ENCODE results near the gene ZNF783.

DNA sequence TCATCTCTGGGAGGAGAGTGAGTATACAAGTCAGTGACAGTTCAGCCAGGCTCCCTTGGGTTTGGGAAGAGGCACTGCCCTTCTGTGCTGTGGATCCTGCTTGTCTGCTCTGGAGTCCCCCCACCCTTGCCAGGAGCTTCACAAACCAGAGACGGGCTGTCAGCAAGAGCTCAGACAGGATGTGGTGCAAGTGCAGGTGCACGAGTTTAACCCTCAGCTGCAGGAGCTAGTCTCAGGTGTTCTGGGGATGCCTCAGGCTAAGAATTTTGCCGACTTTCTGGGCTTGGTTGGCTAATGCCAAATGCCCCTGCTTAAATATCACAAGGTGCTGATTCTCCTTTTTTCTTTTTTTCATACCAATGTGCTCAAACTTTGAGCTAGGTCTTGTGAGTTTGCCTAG is 22.3 kb downstream of the ZNF783 start:
- no peak for TF ChIP-seq CBFB (CRISPR knock-in tag; IDR thresholded peaks at IDR 0.05; ENCODE audit: low read depth)
- TF ChIP-seq, protein P1, sequence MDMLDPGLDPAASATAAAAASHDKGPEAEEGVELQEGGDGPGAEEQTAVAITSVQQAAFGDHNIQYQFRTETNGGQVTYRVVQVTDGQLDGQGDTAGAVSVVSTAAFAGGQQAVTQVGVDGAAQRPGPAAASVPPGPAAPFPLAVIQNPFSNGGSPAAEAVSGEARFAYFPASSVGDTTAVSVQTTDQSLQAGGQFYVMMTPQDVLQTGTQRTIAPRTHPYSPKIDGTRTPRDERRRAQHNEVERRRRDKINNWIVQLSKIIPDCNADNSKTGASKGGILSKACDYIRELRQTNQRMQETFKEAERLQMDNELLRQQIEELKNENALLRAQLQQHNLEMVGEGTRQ (CRISPR knock-in tag; IDR thresholded peaks at IDR 0.05), result no peak
